GM08714 (cell line): ENCODE data around the gene IRF2.
"Not testable (repeated sequence)": the region's sequence is repeated elsewhere in the genome, so short reads cannot be mapped to it uniquely, and the experiment has no call there.

ENCODE experiments used
- H3K4me3 ChIP-seq: fragments of 200-500 bp; sonication (Bioruptor generic); 2 replicates; pipeline ENCODE4 v1.5.1; 2014; ENCODE audit warnings: mild to moderate bottlenecking, low read length, inconsistent platforms
- ZNF274 ChIP-seq: IDR thresholded peaks from 2 replicates; pipeline ENCODE4 v1.6.1; 2012; ENCODE audit warnings: mild to moderate bottlenecking, low read depth, low read length

The IRF2 gene

GRCh38 chr4:184380707-184381106 lies 93.6 kb downstream of the IRF2 start:
- no peak overlapping the region for H3K4me3 ChIP-seq
- TF ChIP-seq ZNF274: no peak

GRCh38 chr4:184380214-184380613 lies 94.1 kb downstream of the IRF2 start:
- not testable (repeated sequence) for H3K4me3 ChIP-seq

GRCh38 chr4:184376923-184377322 lies 97.4 kb downstream of the IRF2 start:
- TF ChIP-seq ZNF274: no peak

GRCh38 chr4:184376126-184376838 lies 98.1 kb downstream of the IRF2 start:
- no peak overlapping the region for H3K4me3 ChIP-seq

More at GRCh38 chr4:184376923-184377322, 97.4 kb downstream of the IRF2 start:
- H3K4me3 ChIP-seq: no peak overlapping the region

DNA sequence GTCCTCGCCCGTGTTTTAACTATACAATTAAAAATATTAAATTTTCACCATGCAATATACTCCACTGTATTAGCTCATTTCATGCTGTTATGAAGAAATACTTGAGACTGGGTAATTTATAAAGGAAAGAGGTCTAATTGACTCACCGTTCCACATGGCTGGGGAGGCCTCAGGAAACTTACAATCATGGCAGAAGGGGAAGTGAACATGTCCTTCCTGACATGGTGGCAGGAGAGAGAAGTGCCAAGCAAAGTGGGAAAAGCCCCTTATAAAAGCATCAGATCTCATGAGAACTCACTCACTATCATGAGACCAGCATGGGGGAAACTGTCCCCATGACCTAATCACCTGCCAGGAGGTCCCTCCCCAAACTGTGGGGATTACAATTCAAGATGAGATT lies 98.7 kb downstream of the IRF2 start:
- H3K4me3 ChIP-seq: not testable (repeated sequence)

More at GRCh38 chr4:184376126-184376838, 98.1 kb downstream of the IRF2 start:
- no peak for TF ChIP-seq ZNF274

DNA sequence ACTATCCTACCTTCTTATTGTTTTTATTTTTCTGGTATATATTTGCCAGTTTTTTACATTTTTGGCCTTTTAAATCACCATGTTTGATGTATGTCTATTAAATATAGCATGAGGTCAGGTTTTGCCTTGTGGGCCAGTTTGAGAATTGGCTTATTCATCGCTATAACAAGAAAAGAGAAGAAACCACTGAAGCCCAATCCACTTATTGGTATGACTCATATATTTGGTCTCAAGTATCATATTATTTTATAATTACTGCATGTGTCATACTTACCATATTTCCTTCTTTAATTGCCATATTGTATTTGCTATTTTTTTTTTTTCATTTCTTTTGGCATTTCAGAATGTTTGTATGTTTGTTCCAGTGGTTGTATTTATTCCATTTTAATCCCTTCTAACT lies 99.3 kb downstream of the IRF2 start:
- no peak for TF ChIP-seq ZNF274
- no peak overlapping the region for H3K4me3 ChIP-seq

- no peak for TF ChIP-seq ZNF274
- H3K4me3 ChIP-seq: no peak overlapping the region
Observed at GRCh38 chr4:184373886-184374405, 100.4 kb downstream of the IRF2 start.

- no peak overlapping the region for H3K4me3 ChIP-seq
- no peak for TF ChIP-seq ZNF274
Observed at GRCh38 chr4:184371390-184371787, 103.0 kb downstream of the IRF2 start.

DNA sequence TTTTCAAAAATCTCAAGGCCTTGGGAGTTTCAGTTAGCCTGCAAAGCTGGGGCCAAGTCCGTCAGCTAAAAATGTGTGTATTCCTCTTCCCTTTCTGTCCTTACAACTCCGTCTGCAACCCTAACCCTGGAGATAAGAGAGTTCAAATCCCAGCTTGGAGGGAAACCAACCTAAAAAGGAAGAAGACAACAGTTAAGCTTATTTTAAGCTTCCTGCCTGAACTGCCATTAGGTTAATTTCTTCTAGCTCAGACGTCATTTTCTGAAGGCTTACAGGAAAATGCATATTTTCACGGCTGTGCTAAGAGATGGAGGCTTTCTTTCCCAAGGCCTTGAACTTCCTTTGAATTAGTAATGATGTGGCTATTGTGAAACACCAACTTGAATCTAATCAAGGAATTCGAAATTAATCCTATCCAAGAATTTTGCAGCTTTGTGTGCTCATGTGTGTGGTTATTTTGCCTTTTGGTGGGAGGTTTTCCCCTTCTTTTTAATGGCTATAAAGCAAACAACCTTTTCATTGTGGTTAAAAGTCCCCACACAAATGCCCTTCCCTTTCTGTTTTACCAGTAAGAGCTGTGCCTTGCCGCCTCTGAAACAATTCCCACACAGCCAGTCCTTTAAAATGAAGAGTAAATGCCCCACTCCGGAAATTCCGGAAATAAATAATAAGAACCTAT lies 103.5 kb downstream of the IRF2 start:
- no peak for TF ChIP-seq ZNF274
- H3K4me3 ChIP-seq: no peak overlapping the region

DNA sequence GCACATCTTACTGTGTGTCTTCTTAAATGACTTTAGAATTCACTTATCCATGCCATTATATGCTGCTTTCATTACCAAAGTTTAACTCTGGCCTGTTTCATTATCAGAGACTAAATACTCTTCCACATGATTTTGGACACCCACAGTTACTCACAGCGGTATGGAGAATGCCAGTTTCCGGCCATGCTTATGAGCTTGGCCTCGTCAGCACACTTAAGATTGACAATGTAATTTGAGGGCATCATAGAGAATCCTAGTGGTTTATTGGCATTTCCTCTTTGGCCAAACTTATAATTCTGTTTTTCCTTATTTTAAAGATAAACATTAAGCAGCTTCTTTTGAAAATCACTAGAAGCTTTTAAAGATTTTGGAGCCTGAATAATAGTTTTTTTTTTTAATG lies 104.5 kb downstream of the IRF2 start:
- H3K4me3 ChIP-seq: no peak overlapping the region
- no peak for TF ChIP-seq ZNF274

DNA sequence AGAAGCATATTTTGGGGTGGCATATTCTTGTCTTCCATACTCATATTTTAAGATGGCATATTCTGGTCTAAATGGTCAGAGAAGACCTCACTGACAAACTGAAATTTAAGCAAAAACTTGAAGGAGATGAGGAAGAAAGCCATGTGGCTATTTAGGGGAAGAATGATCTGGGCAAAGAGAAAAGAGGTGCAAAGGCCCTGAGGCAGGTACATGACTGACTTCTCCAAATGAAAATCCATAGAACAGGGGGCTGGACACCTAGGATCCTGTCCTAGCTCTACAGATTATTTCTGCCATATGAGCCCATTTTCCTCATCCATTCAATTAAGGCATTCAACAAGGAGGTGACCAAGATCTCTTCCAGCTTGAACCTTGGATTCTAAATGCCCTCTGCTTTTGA lies 105.6 kb downstream of the IRF2 start:
- TF ChIP-seq ZNF274: no peak
- H3K4me3 ChIP-seq: no peak overlapping the region

DNA sequence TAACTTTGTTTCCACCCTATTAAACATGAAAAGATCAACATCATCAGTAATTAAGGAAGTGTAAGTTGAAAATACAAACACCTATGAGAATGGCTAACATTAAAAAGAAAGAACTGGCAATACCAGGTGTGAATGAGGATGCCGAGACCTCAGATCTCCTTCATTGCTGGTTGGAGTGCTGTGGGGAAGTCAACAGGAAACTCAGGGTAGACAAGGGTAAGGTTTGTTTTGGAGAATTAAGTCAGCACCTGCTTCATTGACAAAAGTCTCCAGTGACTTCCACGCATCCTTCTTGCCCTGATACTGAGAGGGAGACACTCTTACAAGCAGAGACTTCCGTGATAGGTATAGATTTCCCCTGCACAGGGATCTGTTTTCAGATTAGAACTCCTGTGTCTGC lies 106.1 kb downstream of the IRF2 start:
- no peak overlapping the region for H3K4me3 ChIP-seq
- no peak for TF ChIP-seq ZNF274

DNA sequence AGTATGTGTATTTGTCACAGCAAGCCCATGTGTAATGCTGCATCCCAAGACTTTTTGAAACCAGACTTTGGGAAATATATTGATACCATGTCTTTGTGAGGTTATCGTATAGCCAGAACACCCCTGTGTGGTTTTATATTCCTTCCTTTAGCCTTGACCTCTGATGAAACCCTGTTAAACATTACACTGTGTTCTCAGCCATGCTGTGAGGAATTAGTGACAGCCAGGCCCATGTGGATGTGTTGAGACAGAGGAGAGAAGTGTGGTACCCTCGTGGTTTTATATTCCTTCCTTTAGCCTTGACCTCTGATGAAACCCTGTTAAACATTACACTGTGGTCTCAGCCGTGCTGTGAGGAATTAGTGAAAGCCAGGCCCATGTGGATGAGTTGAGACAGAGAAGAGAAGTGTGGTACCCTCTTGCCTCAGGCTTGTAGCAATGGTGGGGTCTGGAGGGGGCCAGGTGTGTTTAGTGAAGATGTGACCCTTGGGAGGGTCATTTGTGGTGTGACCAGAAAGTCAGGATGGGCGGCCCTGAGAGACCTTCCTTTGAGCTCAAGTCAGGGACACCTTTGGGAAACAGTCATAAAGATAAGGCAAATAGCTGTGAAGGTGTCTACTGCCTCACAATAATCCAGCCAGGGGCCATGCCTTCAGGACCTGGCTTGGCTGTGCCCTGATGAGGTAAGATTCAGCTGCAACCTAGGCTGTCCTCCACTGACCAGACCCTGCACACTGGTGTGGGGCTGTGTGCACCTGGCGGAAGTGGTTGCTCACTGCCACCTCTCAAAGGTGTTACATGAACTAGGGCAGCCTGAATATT lies 110.0 kb downstream of the IRF2 start:
- TF ChIP-seq ZNF274: no peak
- no peak overlapping the region; the same call in 1 of the 2 replicates for H3K4me3 ChIP-seq

- no peak overlapping the region for H3K4me3 ChIP-seq
- no peak for TF ChIP-seq ZNF274
Observed at GRCh38 chr4:184363258-184363657, 111.1 kb downstream of the IRF2 start.

DNA sequence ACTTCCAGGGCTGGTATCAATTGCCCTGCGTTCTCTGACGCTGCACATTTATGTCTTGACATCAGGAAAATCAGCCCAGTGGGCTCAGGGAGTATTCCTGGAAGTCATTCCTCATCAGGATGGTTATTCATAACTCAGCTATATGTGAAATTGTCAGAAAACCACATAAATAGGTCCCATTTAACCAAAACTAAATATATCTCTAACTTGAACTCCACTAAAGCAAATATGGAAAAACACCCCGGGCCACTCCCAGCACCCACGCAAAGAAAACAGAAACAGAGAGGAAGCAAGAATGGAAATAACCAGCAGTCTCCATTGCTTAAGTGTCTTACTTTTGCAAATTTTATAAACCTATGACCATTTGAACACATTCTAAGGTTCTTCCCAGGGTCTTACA lies 112.0 kb downstream of the IRF2 start:
- no peak overlapping the region for H3K4me3 ChIP-seq
- TF ChIP-seq ZNF274: no peak
